ENCODE measurements around the gene GDF9. TPM values are rescaled to one million over a fixed set of nuclear protein-coding genes. Genes with fewer than 3 reads are reported as not detected.

GDF9 gene
- polyA plus RNA-seq, 1 experiment: 0.15 TPM

DNA sequence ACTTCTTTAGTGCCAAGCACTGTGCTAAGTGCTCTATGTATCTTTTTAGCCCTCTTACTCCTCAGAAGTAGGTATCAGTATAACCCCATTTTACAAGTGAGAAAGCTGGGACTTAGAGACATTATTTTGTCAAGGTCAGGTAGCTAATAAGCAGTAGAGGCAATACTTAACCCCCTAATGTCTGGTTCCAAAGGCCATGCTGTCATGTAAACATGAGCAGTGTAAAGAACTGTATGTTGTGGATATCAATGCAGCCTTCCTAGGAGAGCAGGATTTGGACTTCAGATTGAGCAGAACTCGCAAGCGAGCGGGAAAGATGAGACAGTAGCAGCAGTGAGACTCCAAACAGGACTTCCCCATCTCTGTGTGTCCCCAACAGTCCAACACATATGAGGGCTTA, 32.2 kb downstream of the GDF9 start:
- CTCF ChIA-PET: interaction anchor here (1.4 to 2.1 kb wide), 2 partner anchors 14 to 49 kb away, joined by 6 to 11 read pairs; no protein-coding TSS in a partner anchor
- Histone ChIP-seq H3K9me3 (ENCODE audit: control insufficient read depth, insufficient read depth, low read length) (no peaks in the 10 kb centered on the region), H3K27ac (ENCODE audit: low read depth, low read length) (no peak overlapping the region), H3K27me3 (ENCODE audit: control insufficient read depth, insufficient read depth, low read length) (no peaks in the 10 kb centered on the region), H3K4me3 (ENCODE audit: low read depth, low read length) (no peak overlapping the region)
- DNase-seq (ENCODE audit: low read depth, low spot score): no peak
- TF ChIP-seq, protein P1, sequence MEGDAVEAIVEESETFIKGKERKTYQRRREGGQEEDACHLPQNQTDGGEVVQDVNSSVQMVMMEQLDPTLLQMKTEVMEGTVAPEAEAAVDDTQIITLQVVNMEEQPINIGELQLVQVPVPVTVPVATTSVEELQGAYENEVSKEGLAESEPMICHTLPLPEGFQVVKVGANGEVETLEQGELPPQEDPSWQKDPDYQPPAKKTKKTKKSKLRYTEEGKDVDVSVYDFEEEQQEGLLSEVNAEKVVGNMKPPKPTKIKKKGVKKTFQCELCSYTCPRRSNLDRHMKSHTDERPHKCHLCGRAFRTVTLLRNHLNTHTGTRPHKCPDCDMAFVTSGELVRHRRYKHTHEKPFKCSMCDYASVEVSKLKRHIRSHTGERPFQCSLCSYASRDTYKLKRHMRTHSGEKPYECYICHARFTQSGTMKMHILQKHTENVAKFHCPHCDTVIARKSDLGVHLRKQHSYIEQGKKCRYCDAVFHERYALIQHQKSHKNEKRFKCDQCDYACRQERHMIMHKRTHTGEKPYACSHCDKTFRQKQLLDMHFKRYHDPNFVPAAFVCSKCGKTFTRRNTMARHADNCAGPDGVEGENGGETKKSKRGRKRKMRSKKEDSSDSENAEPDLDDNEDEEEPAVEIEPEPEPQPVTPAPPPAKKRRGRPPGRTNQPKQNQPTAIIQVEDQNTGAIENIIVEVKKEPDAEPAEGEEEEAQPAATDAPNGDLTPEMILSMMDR (IDR thresholded peaks at IDR 0.05; ENCODE audit: low read depth, low read length): no peak
- POLR2A ChIA-PET: interaction anchor here (0.7 kb wide), 1 partner anchor 48 kb away, joined by 3 read pairs; no protein-coding TSS in a partner anchor

DNA sequence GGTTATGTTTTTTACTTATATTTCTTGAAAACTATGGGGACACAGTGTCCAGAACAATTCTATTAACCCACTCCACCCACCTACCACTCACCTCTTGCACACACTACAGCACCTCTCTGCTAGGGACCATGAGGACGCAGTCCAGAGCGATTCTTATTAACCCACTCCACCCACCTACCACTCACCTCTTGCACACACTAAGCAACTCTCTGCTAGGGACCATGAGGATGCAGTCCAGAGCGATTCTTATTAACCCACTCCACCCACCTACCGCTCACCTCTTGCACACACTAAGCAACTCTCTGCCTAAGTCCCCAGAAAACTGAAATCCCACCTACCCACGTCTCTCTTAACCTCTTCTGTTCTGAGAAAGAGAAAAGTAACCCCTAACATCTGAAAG, 33.7 kb downstream of the GDF9 start:
- Histone ChIP-seq H3K9me3 (ENCODE audit: control insufficient read depth, insufficient read depth, low read length) (no peaks in the 10 kb centered on the region), H3K27me3 (ENCODE audit: control insufficient read depth, insufficient read depth, low read length) (no peaks in the 10 kb centered on the region), H3K4me3 (ENCODE audit: low read depth, low read length) (no peak overlapping the region), H3K27ac (ENCODE audit: low read depth, low read length) (no peak overlapping the region)
- POLR2A ChIA-PET: interaction anchor here (1.3 kb wide), 1 partner anchor 34 kb away, joined by 5 read pairs; the partner anchor contains the start of genes GDF9 and UQCRQ
- CTCF ChIA-PET: interaction anchor here (0.9 to 5.9 kb wide), 2 partner anchors 13 to 28 kb away, joined by 3 to 44 read pairs; no protein-coding TSS in a partner anchor
- DNase-seq (ENCODE audit: low read depth, low spot score): no peak
- TF ChIP-seq, protein P1 (IDR thresholded peaks at IDR 0.05; ENCODE audit: low read depth, low read length): no peak

DNA sequence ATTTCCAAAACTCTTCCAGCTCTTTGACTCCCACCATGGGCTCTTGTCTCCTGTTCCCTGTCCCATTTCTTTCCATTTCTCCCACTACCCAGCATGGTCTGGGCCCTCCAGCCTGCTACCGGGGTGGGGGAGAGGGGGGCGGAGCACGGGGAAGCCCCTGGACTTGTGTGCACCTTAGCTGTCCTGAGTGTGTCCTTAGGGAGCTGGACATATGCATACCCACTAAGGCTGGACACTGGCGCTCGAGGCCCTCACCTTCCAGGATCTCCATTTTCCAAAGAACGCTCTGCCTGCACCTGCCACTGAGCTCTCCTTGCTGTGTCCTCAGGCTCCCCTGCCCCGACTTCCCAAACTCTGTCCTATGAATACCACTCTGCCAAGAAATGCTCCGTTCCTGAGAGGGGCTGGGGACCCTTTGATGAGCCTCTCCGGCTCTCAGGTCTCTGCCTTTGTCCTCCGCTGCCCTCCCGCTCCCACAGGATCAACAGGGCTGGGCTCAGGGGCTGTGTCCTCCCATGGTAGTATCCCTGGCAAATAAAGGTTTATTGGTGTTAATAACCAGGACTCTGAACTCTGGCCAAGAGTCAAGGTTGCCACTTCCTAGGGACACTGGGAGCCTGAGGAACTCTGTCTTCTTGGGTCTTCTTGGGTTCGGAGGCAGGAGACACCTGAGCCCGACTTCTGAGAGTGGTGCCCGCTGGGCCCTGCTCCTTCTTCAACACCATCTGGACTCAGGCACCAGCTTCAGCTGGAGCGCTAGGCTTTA, 35.0 kb downstream of the GDF9 start:
- DNase-seq (ENCODE audit: low read depth, low spot score): no peak
- ChIA-PET CTCF (interaction anchor here (0.7 to 5.9 kb wide), 8 partner anchors 11 to 445 kb away, joined by 4 to 44 read pairs (median 10); no protein-coding TSS in a partner anchor), POLR2A (interaction anchor here (1.3 to 2.6 kb wide), 2 partner anchors 34 to 35 kb away, joined by 7 to 12 read pairs; partner anchors contain the start of genes GDF9 and UQCRQ)
- TF ChIP-seq, protein P1 (IDR thresholded peaks at IDR 0.05; ENCODE audit: low read depth, low read length): no peak
- no peak overlapping the region for H3K27ac ChIP-seq (ENCODE audit: low read depth, low read length)
- H3K4me3 ChIP-seq (ENCODE audit: low read depth, low read length): peak overlapping the region; percentile 70
- H3K9me3 ChIP-seq (ENCODE audit: control insufficient read depth, insufficient read depth, low read length): no peaks in the 10 kb centered on the region
- H3K27me3 ChIP-seq (ENCODE audit: control insufficient read depth, insufficient read depth, low read length): no peaks in the 10 kb centered on the region

DNA sequence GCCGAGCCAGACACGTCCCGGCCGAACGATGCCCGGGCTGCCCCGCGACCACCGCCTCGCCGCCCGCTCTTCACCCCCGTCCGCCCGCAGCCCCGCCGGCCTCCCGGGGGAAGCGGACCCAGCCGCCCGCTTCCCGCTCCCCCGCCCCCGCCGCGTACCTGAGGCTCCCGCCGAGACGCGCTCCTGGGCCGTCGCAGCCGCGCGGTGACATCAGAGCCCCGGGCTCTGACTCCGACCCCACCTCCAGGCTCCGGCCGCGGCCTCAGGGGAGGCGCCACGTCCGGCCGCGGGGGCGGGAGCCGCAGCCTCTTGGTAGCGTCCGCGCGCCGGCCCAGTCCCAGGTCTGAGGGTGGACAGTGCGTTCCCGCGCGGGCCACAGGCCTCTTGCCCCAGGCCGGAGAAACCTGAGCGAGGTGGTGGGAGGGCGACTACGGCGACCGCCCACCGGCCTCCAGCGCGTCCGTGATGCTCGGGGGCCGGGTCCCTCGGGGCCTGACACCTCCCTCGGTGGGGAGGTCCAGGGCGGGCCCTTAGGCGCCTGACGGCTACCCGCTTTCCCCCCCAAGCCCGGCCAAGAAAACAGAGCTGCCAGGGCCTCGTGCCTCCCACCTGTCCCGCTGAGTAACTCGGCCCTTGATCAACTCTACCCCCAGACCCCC, 35.7 kb downstream of the GDF9 start, which contains the start of gene SHROOM1:
TSS of gene SHROOM1 (minus strand) at position 212 of the 659 bp plus-strand sequence. CDS start 4,507 bp downstream, outside the sequence.
- ChIA-PET CTCF (interaction anchor here (0.7 to 5.9 kb wide), 11 partner anchors 10 to 444 kb away, joined by 3 to 44 read pairs (median 5); no protein-coding TSS in a partner anchor), POLR2A (interaction anchor here (1.3 to 2.6 kb wide), 2 partner anchors 34 to 36 kb away, joined by 7 to 12 read pairs; partner anchors contain the start of genes GDF9 and UQCRQ)
- no peak within 1 kb of the TSS for H3K27ac ChIP-seq (ENCODE audit: low read depth, low read length)
- peak within 1 kb of the TSS; percentile 70 for H3K4me3 ChIP-seq (ENCODE audit: low read depth, low read length)
- TF ChIP-seq, protein P1 (IDR thresholded peaks at IDR 0.05; ENCODE audit: low read depth, low read length): no peak
- H3K9me3 ChIP-seq (ENCODE audit: control insufficient read depth, insufficient read depth, low read length): no peaks in the 10 kb centered on the region
- no peak for DNase-seq (ENCODE audit: low read depth, low spot score)
- no peaks in the 10 kb centered on the region for H3K27me3 ChIP-seq (ENCODE audit: control insufficient read depth, insufficient read depth, low read length)

Data from AG04450 (cell line).